PFSK-1 (cell line): Measurements from ENCODE around the gene BIVM.

ENCODE experiments used
- FOXP2 ChIP-seq: optimal IDR thresholded peaks from 2 replicates; pipeline ENCODE3; 2011; ENCODE audit warnings: borderline replicate concordance, control low read depth, inconsistent platforms; ENCODE audit not compliant: insufficient read depth; ENCODE audit errors: extremely low read length, extremely low read depth
- POLR2AphosphoS5 ChIP-seq: IDR thresholded peaks from 2 replicates; pipeline ENCODE4 v1.6.1; 2012; ENCODE audit warnings: low read depth, mild to moderate bottlenecking, control low read depth, low read length, moderate library complexity
- SIN3A ChIP-seq: IDR thresholded peaks from 2 replicates; pipeline ENCODE4 v1.6.1; 2012; ENCODE audit warnings: mild to moderate bottlenecking, low read length, moderate library complexity, borderline replicate concordance; ENCODE audit not compliant: insufficient read depth
- TAF1 ChIP-seq: IDR thresholded peaks from 2 replicates; pipeline ENCODE4 v1.6.1; 2012; ENCODE audit warnings: low read length, control low read depth, borderline replicate concordance; ENCODE audit not compliant: insufficient read depth
- TF ChIP-seq, protein P1 (sequence below), 2 experiments: IDR thresholded peaks; 2 replicates each; pipeline versions ENCODE4 v1.6.1 to v1.8.0; 2011 to 2012; ENCODE audit warnings: low read depth in 2 of 2, low read length in 2 of 2, control low read depth in 1 of 2, inconsistent platforms in 1 of 2, mild to moderate bottlenecking in 1 of 2, moderate library complexity in 1 of 2; ENCODE audit not compliant: insufficient read depth in 1 of 2

Gene BIVM

DNA sequence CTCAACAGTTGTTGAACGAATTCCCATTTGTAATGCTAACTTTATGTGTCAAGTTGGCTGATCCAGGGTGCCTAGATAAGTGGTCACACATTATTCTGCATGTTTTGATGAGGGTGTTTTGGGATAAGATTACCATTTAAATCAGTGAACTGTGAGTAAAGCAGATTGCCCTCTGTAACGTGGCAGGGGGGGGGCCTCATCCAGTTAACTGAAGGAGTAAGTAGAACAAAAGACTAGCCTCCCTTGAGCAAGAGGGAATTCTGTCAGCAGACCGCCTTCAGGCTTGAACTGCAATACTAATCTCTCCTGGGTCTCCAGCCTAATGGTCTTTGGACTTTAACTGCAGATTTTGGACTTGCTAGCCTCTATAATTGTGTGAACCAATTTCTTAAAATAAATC lies 21.2 kb upstream of the BIVM start:
- TF ChIP-seq SIN3A (no peak), FOXP2 (no peak), POLR2AphosphoS5 (no peak), TAF1 (no peak)
- TF ChIP-seq, protein P1, sequence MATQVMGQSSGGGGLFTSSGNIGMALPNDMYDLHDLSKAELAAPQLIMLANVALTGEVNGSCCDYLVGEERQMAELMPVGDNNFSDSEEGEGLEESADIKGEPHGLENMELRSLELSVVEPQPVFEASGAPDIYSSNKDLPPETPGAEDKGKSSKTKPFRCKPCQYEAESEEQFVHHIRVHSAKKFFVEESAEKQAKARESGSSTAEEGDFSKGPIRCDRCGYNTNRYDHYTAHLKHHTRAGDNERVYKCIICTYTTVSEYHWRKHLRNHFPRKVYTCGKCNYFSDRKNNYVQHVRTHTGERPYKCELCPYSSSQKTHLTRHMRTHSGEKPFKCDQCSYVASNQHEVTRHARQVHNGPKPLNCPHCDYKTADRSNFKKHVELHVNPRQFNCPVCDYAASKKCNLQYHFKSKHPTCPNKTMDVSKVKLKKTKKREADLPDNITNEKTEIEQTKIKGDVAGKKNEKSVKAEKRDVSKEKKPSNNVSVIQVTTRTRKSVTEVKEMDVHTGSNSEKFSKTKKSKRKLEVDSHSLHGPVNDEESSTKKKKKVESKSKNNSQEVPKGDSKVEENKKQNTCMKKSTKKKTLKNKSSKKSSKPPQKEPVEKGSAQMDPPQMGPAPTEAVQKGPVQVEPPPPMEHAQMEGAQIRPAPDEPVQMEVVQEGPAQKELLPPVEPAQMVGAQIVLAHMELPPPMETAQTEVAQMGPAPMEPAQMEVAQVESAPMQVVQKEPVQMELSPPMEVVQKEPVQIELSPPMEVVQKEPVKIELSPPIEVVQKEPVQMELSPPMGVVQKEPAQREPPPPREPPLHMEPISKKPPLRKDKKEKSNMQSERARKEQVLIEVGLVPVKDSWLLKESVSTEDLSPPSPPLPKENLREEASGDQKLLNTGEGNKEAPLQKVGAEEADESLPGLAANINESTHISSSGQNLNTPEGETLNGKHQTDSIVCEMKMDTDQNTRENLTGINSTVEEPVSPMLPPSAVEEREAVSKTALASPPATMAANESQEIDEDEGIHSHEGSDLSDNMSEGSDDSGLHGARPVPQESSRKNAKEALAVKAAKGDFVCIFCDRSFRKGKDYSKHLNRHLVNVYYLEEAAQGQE (IDR thresholded peaks at IDR 0.05; ENCODE audit: insufficient read depth in 1 of 2, low read depth in 2 of 2, low read length in 2 of 2): no peak

DNA sequence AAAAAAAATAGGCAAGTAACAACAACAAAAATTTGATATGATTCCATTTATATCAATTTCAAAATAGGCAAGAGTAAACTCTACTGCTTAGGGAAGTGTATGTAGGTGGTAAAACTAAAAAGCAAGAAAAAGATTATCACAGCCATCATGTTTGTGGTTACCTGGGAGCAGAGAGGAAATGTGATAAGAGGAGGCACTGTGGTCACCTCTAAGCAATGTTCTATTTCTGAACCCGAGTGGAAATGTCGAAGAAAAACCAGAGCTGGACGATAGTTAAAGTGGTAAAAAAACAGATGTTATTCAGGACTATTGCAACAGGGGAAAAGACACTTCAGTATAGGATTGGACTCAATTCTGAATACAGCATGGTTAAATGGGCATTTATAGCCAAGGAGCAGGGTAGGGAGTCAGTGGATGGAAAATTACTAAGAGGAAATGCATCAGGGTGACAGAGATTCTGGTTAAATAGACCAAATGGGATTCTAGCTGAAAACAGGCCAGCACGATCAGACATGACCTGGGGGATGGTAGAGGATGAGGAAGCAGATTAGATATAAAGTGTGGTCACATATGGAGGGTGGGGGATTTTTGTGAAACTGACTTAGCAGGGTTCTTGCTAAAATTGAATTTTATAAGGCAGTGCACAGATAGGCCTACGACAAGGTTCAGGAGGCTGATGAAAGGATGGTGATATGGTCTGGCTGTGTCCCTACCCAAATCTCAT lies 19.3 kb upstream of the BIVM start:
- no peak for TF ChIP-seq FOXP2

DNA sequence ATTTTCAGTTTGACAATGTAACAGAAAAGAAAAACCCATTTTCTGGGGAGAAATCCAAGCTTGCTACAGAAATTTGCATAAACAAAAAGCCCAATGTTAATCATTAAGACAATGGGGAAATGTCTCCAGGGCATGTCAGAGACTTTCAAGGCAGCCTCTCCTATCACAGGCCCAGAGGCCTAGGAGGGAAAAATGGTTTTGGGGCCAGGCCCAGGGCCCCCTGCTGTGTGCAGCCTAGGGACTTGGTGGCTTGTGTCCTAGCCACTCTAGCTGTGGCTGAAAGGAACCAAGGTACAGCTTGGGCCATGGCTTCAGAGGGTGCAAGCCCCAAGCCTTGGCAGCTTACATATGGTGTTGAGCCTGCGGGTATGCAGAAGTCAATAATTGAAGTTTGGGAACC lies 17.3 kb upstream of the BIVM start:
- TF ChIP-seq, protein P1 (IDR thresholded peaks at IDR 0.05; ENCODE audit: insufficient read depth in 1 of 2, low read depth in 2 of 2, low read length in 2 of 2): no peak
- TF ChIP-seq TAF1 (no peak), POLR2AphosphoS5 (no peak), SIN3A (no peak), FOXP2 (no peak)

DNA sequence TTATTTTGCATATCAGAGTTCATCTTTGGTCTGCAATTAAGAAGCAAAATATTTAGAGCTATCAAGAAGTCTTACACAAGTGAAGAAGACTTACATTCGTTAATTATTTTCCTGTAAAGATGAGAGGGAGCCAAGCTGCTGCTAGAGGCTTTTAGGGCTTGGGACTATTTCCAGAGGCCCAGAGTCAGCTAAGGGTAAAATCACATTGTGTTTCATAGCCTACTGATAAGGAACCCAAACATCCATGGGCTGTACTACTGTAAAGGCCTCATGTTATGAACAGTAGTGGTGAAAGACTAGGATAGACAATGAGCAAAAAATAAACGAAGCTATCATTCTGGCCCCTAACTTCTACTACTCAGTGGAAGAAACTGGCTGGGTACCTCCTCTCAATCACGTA lies 14.4 kb upstream of the BIVM start:
- TF ChIP-seq TAF1 (no peak), POLR2AphosphoS5 (no peak), FOXP2 (no peak), SIN3A (no peak)
- TF ChIP-seq, protein P1 (IDR thresholded peaks at IDR 0.05; ENCODE audit: insufficient read depth in 1 of 2, low read depth in 2 of 2, low read length in 2 of 2): no peak

DNA sequence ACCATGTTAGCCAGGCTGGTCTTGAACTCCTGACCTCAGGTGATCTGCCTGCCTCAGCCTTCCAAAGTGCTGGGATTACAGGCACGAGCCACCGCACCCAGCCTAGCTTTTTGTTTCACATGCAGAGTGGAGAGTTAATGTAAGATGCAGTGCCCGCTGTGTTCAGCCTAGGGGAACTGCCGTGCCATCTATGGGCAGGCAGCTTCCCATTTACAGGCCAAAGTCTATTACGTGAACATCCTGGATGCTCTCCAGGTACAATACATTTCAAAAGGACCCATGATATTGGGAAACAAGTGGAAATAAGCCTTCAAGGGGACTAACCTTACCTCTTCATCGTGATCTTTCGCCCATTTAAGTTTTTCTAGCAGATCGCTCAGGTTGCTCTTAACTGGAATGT lies 10.2 kb upstream of the BIVM start:
- TF ChIP-seq SIN3A (no peak), POLR2AphosphoS5 (no peak), TAF1 (no peak), FOXP2 (no peak)
- TF ChIP-seq, protein P1 (IDR thresholded peaks at IDR 0.05; ENCODE audit: insufficient read depth in 1 of 2, low read depth in 2 of 2, low read length in 2 of 2): no peak
